ENCODE data around the gene ANAPC5.
"Not testable (repeated sequence)": the region's sequence is repeated elsewhere in the genome, so short reads cannot be mapped to it uniquely, and the experiment has no call there.

The ANAPC5 gene

DNA sequence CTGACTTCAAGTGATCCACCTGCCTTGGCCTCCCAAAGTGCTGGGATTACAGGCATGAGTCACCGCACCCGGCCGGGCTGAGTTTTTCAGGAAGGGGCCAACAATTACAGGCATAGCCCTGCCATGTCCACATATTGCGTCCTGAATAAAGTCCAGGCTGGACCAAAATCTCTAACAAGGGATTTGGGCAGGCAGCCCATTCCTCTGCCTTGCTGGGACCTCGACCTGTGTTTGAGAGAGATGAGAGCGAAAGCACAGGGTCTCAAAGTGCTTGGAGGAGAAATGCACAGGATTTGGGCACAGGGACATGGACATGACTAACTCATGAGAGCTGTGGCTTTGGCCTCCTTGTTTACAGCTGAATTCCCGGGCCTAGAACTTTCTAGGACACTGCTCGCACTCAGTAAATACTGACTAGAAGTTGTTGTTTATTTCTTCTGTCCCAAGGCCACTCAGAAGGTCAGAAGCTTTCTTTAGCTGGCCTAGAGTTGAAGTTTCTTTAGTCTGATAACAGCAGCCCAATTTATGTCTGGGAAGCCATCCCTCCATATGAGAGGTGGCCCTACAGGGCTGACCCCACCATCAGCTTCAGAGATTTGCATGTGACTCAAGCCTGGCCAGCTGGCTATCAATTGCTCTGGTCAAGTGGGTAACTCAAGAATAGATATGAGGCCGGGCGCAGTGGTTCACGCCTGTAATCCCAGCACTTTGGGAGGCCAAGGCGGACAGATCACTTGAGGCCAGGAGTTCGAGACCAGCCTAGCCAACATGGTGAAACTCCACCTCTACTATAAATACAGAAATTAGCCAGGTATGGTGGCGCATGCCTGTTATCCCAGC lies 67.4 kb downstream of the ANAPC5 start:
- no peak for DNase-seq (ENCODE audit: low read depth)

DNA sequence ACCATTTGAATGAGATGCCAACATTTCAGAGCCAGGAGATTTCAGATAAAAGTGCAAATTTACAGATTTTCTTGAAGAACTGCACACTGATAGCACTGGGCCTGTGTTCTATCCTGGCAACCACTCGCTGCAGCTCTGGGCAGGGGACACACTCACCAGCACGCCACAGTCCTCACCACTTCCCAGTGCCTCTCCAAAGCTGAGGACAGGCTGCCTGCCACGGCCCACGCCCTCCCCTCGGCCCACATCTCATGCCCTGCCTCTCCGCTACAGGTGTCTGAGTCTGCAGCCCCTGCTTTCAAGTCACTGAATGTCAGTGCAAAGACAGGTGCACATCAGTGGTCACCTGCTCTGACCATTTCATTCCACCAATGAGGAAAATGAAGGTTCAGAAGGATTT lies 68.4 kb downstream of the ANAPC5 start:
- DNase-seq (ENCODE audit: low read depth) = no peak

DNA sequence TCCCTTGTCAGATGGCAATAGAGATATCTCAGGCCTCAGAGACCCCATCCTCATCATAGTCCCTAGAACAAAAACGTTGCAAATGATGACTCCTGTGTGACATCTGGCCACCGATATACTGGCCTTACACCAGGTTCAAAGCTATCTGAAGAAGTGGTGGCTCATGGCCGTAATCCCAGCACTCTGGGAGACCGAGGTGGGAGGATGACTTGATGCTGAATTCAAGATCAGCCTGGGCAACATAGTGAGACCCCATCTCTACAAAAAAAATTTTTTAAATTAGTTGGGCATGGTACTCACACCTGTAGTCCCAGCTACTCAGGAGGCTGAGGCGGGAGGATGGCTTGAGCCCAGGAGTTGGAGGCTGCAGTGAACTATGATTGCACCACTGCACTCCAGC lies 68.8 kb downstream of the ANAPC5 start:
- DNase-seq (ENCODE audit: low read depth) = no peak

DNA sequence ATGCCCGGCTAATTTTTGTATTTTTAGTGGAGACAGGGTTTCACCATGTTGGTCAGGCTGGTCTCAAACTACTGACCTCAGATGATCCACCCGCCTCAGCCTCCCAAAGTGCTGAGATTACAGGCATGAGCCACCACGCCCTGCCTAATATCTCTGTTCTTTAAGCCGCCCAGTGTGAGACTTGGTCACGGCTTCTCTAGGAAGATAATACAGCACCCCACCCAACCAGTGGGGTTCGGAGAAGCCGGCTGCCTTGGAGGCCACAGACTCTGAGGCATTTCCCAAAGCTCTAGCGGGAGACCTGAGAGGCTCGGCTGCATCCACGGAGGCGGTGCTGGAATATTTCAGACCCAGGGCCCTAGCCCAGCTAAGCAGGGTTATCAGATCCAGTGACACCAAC lies 69.3 kb downstream of the ANAPC5 start:
- not testable (repeated sequence) for DNase-seq (ENCODE audit: low read depth)

DNA sequence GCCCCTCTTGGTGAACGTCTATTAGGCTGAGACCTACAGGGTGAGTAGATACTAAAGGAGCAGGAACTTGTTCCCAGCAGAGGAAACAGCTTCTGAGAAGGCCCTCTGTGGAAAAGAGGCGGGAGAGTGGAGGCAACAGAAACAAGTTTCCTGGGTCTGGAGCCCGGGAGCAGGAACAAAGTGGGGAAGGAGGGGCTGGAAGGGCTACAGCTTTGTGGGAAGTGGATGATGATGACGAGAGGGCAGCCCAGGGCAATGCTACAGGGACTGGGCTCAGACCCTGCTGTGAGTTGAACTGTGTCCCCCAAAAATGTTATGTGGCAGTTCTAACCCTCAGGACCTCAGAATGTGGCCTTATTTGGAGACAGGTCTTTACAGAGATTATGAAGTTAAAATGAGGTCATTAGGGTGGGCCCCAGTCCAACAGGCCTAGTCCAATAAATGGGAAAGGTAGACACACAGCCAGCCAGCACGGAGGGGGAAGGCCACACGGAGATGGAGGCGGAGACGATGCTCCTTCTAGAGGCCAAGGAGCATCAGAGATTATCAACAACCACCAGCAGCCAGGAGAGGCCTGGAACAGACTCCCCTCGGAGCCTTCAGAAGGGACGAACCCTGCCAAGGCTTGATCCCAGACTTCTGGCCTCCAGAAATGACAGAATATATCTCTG lies 70.0 kb downstream of the ANAPC5 start:
- DNase-seq (ENCODE audit: low read depth) = no peak

DNA sequence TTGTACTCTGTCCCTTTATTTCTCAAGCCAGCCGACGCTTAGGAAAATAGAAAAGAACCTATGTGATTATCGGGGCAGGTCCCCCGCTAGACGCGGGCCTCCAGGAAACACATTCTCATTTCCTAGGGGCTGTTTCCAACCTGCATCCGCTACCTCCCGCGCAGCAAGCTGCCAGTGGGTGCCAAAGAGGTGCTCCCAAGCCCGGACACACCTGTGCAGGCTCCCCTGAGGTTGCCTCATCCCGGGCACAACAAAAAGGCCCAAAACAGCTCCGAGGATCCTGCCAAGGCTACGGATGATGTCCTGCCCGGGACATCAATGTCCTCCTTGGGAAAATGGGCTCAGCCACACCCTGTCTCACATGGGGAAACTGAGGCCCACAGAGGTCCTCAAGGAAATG lies 71.1 kb downstream of the ANAPC5 start:
- DNase-seq (ENCODE audit: low read depth) = not testable (repeated sequence)

DNA sequence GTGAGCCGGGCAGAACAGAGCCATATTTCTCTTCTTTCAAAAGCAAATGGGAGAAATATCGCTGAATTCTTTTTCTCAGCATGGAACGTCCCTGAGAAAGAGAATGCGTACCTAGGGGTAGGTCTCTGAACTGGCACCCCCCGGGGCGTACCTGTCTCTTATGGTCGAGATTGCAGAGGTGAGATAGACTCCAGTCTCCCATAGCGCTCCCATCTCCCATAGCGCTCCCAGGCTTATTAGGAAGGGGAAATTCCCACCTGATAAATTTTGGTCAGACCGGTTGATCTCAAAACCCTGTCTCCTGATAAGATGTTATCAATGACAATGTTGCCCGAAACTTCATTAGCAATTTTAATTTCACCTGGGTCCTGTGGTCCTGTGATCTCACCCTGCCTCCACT lies 71.7 kb downstream of the ANAPC5 start:
- DNase-seq (ENCODE audit: low read depth) = not testable (repeated sequence)

DNA sequence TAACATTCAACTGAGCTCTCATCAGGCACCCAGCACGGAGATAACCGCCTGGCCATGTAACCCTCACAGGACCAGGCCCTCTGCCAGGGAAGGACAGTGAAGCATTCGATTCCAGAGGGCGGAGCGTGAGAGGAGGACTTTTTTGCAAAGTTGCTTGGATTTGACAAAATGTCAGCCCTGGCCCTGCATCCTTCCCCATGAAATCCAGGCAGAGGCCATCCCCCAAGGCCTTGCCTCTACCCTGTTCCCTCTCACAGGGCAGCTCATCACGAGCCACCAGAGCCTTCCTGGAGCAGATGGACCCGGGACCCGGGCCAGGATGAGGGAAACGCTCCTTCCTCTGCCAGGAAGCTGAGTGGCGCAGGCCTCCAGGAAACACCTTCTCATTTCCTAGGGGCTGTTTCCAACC lies 72.7 kb downstream of the ANAPC5 start:
- DNase-seq (ENCODE audit: low read depth) = no peak

DNA sequence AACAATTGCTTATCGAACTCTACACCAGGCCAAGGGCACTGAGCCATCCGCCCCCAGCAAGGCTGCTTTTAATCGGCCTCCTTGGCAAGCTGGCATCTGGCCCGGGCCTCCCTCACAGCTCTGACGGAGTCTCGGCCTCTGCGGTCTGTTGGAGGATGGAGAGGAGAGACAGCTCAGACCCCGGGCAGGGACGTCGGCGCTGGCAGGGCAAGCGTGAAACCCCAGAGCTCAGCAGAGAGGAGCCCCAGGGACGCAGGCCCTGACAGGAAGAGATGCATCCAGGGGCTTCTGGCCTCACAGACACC lies 73.2 kb downstream of the ANAPC5 start:
- DNase-seq (ENCODE audit: low read depth) = no peak

DNA sequence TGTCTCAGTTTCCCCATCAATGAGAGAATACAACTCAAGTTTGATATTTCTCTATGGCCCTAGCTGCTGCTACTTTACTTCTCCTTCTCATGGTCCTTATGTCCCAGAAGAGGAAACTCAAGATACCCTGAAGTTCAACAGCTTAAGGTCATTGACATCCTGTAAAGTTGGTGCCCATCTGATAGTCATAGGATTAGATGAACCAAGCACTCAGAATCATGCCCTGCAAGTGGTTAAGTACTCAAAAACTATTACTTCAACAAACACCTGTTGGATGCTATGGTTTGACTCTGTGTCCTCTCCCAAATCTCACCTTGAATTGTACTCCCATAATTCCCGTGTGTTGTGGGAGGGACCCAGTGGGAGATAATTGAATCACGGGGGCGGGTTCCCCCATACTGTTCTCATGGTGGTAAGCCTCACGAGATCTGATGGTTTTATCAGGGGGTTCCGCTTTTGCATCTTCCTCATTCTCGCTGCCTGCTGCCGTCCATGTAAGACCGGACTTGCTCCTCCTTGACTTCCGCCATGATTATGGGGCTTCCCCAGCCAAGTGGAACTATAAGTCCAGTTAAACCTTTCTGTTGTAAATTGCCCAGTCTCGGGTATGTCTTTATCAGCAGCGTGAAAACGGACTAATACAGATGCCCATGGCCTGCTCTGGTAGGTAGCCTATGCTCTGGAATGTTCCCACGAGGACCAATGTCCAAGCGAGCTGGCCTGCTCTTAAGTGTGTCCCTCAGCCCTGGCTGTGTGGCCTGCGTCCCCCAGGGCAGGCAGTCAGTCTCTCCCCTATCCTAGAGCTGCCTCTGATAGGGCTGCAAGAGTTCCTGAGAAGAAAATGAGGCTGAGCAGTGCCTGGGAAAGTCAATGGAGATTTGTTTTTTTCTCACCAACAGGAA lies 73.8 kb downstream of the ANAPC5 start:
- no peak for DNase-seq (ENCODE audit: low read depth)

DNA sequence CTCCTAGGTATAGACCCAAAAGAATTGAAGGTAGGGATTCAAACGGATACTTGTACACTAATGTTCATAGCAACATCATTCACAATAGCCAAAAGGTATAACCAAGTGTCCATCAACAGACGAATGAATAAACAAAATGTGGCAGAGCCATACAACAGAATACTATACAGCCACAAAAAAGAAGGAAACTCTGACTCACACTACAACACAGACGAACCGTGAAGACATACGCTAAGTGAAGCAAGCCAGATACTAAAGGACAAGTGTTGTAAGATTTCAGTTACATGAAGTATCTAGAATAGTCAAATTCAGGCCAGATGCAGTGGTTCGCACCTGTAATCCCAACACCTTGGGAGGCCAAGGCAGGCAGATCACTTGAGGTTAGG lies 74.8 kb downstream of the ANAPC5 start:
- no peak for DNase-seq (ENCODE audit: low read depth)

DNA sequence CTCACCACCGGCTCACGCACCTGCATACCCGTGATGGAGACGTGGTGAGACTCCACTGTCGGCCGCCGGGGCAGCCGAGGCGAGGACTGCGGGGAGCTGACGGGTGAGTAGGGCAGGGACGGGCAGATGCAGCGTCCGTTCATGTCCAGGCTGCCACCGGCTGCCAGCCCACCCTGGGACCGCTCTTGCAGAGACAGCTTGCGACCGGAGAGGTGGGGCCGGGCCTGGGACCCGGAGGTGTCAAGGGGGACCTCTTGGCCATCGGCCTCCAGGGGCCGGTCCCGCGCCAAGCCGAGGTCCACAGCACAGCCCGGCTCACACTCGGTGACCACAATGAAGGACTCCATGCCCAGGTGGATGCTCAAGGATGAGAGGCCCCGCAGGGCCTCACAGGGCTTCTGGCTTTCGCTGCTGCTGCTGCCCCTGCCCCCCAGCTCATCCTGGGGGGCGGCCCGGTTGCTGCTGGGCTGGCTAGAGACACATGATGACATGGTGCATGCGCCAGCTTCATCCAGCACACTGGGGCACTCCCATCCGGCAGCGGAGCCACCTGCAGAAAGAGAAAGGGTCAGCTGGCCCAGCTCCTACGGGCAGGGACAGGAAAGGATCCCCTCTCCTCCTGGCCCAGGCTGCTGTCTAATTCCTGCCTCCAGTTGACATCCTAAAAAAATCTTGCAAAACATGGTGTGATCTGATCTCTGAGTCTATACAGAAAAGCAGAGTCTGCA lies 78.0 kb downstream of the ANAPC5 start:
- DNase-seq (ENCODE audit: low read depth) = no peak

DNA sequence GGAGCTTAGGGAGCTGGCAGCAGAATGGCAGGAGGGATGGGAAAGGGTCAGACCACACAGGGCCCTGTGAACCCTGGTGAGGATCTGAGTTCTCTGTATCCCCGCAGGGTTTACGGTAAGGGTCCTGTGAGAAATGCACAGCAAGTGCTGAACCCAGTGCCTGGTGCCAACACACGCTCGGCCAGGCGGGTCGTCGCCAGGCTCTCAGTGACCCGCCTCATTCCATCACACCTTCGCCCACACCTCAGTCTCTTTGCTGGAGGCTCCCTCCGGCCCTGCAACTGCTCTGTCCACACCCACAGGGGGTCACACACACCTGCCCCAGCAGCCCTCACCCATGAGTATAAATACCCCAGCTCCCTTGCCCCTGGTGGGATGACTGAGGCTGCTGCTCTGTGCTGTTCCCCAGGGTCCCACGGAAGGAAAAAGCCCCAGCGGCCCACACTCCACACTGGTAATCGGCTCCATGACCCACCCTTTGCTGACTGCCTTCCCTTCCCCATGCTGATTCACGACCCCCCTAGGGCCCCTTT lies 78.8 kb downstream of the ANAPC5 start:
- DNase-seq (ENCODE audit: low read depth) = no peak

DNA sequence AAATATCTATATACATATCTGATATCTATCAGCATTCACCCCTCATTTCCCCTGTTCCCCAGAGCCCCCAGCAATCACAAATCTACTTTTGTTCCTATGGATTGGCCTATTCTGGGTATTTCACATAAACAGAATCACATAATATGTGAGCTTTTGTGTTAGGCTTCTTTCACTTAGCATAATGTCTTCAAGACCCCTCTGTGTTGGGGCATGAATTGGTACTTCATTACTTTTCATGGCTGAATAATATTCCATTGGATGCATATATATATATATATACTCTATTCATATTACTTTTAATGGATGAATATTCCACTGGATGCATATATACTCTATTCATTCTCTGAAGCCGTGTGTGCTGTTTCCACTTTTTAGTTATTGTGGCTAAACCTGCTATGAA lies 84.4 kb downstream of the ANAPC5 start:
- no peak for DNase-seq (ENCODE audit: low read depth)

DNA sequence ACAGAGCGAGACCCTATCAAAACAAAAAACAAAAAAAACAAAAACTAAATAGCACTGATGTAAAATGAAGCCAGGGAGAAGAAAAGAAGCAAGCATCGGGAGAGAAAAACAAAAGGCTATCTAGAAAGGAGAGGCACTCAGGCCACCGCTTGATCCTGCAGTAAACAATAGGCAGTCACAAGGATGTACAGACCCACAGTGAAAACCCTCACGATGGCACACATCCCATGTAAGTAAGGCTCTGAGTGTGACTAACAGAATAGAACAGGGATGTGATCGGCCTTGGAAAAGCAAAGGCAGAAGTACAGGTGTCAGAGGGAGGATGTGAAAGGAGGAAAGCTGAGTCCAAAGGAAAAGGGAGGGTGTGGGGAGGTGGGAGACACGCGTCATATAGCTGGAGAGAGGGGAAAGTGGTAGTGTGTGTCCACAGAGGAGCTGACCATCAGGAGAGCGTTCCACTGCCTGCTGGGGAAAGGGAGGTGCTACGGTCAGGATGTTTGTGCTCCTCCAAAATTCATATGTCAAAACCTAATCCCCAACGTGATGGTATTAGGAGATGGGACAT lies 87.2 kb downstream of the ANAPC5 start:
- DNase-seq (ENCODE audit: low read depth) = no peak

DNA sequence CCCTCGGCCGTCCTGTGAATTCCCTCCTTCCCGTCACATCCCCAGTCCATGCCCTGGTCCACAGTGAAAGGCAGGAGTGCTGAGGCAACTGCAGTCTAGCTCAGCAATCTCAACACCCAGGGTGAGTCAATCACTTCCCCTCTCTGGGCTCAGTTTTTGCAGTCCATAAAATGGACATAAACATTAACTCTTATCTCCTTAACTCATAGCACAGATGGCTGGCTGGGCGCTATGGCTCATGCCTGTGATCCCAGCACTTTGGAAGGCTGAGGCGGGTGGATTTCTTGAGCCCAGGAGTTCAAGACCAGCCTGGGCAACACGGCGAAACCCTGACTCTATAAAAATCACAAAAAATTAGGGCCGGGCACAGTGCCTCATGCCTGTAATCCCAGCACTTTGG lies 88.1 kb downstream of the ANAPC5 start:
- no peak for DNase-seq (ENCODE audit: low read depth)

DNA sequence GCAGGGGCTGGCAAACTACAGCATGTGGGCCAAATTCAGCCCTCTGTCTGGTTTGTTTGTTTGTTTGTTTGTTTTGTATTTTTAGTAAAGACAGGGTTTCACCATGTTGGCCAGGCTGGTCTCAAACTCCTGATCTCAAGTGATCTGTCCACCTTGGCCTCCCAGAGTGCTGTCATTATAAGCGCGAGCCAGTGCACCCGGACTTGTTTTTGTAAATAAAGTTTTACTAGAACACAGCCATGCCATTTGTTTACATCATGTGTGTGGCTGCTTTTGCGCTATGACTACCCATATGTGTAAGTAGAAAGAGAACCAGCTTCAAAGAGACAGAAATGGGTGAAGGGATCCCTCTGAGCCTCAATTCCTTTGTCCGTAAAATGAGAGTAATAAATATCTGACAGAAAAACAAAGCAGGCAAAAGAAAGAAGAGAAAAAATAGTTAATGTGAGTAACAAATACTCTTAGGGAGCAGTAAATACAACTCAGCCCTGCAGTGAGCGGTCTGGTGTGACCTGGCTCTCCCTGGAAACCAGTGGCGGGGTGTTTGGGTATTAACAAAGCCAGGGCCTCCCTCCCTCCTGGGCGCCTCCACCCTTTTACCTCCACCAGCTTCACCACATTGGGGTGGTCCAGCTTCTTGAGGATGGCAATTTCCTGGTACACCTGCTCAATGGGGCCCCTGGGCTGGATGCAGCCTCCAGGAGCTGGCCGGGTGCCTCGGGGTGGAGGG lies 88.8 kb downstream of the ANAPC5 start:
- no peak for DNase-seq (ENCODE audit: low read depth)

DNA sequence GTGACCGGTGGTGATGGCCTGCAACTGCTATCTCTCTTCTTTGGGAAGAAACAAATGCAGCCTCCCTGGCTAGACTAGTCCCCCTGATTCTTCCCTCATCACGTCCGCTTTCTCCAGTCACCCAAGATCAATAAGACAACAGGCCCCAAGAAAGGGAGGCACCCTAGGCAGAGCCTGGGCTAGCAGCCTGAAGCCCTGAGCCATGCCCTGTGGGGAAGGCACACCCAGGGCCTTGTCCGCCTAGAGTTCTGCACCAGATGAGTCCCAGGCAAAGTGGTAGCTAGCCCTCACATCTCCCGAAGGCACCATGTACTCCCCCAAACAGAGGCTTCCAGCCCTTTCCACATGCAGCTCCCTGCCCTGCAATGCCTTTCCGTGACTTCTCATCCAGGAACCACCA lies 90.8 kb downstream of the ANAPC5 start:
- no peak for DNase-seq (ENCODE audit: low read depth)

DNA sequence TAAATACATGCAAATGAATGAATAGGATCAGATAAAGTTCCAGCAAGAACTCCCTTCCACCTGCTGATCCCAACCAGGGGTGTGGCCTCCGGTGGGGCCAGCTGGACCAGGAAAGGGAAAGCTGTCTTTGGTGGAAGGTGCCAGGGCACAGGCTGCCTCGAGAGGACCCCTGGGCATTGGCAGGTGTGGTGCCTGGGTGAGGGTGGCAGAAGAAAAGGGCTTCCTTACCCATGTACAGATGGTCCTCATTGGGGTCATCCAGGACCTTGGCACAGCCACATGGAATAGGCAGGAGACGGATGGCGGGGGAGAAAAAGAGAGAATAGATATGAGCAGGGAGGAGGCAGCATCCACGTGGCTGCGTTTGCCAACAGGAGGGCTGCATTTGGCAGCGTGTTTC lies 92.1 kb downstream of the ANAPC5 start:
- DNase-seq (ENCODE audit: low read depth) = no peak

DNA sequence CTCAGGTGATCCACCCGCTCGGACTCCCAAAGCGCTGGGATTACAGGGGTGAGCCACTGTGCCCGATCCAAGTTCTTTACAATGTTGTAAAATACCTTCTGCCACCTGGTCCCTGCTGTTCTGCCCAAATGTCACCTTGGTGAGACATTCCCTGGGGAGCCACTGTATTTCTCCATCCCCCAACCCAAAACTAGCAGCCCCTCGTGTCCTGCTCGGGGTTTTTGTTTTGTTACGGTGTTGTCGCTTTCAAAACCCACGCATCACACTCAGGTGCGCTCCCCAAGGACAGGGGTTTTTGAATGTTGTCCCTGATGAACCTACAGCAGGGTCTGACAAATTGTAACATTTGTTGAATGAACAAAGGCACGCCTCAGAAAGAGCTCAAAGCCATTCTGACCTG lies 93.1 kb downstream of the ANAPC5 start:
- no peak for DNase-seq (ENCODE audit: low read depth)
